ENCODE results near the gene CHST3. TPM values are rescaled to one million over a fixed set of nuclear protein-coding genes. Genes with fewer than 3 reads are reported as not detected.
"Not testable (repeated sequence)": the region's sequence is repeated elsewhere in the genome, so short reads cannot be mapped to it uniquely, and the experiment has no call there.

Gene CHST3
- total RNA-seq, 4 donors from 2014 or later, result 8.6 to 16.9 (median 14.0) TPM

- intact Hi-C loops (cut with DNase I), result no loop called here
- DNase-seq, result no peak
- Histone ChIP-seq H3K4me1 (peaks cover 35 to 87% of the 10 kb centered on the region in 2 donors), H3K9me3 (no peaks in the 10 kb centered on the region), H3K27me3 (no peaks in the 10 kb centered on the region), H3K4me3 (replicated peaks in 1 of 3) (no peak overlapping the region), H3K36me3 (no peaks in the 10 kb centered on the region), H3K27ac (no peak overlapping the region)
- WGBS, 2 donors, result 84 to 93% methylated on average over 9 of the region's 9 CpGs
- TF ChIP-seq, protein P1, sequence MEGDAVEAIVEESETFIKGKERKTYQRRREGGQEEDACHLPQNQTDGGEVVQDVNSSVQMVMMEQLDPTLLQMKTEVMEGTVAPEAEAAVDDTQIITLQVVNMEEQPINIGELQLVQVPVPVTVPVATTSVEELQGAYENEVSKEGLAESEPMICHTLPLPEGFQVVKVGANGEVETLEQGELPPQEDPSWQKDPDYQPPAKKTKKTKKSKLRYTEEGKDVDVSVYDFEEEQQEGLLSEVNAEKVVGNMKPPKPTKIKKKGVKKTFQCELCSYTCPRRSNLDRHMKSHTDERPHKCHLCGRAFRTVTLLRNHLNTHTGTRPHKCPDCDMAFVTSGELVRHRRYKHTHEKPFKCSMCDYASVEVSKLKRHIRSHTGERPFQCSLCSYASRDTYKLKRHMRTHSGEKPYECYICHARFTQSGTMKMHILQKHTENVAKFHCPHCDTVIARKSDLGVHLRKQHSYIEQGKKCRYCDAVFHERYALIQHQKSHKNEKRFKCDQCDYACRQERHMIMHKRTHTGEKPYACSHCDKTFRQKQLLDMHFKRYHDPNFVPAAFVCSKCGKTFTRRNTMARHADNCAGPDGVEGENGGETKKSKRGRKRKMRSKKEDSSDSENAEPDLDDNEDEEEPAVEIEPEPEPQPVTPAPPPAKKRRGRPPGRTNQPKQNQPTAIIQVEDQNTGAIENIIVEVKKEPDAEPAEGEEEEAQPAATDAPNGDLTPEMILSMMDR (IDR thresholded peaks at IDR 0.05), result no peak
- no peak for TF ChIP-seq POLR2A (IDR thresholded peaks at IDR 0.05)
These were observed 9.7 kb downstream of the CHST3 start for GRCh38 chr10:71973777-71974488.

- DNase-seq, result no peak
- H3K27me3 ChIP-seq, result no peaks in the 10 kb centered on the region
- H3K27ac ChIP-seq, result peak overlapping the region in 1 of 3 donors; percentile 69
- H3K4me1 ChIP-seq, result peaks cover 35 to 87% of the 10 kb centered on the region in 2 donors
- 83 to 90% methylated on average over 6 of the region's 6 CpGs for WGBS, 2 donors
- intact Hi-C loops (cut with DNase I), result no loop called here
- TF ChIP-seq POLR2A (IDR thresholded peaks at IDR 0.05), result no peak
- TF ChIP-seq, protein P1 (IDR thresholded peaks at IDR 0.05), result no peak
- no peak overlapping the region for H3K4me3 ChIP-seq (replicated peaks in 1 of 3)
- no peaks in the 10 kb centered on the region for H3K36me3 ChIP-seq
- H3K9me3 ChIP-seq, result no peaks in the 10 kb centered on the region
These were observed 10.4 kb downstream of the CHST3 start for GRCh38 chr10:71974489-71975021.

DNA sequence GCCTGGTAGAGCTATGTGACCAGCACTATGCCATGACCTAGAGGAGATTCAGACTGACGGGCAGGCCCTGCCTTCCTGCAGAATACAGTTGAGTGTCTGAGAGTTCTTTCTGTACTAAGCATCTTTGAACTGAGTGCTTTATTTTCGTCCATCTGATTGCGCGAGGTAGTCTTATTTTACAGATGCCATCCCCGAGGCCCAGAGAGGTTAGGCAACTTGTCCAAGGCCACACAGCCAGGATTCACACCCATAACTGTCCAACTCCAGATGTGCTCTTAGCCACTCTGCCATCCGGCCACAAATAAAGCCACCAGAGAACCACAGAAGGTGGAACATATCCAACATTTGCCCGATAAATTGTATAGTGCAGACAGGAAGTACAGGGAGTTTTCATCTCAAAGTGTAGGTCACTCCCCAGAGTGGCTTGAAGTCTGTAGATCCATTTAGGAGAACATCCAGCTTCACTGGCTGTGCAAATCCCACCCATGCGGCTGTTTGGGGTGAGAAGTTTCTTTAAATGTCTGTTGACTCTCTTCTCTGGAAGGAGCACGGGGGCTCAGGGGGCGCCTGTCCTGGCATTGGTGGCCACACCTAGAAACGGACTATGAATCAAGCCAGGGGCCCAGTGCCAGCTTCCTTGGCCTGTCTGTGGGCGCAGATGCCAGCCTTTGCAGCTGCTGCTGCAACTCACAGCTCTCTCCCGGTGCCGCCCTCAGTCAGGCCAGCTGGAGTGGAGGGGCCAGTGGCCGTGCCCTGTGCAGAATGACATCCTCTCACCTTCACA lies 11.1 kb downstream of the CHST3 start:
- Histone ChIP-seq H3K4me3 (replicated peaks in 1 of 3) (no peak overlapping the region), H3K4me1 (peaks cover 37 to 89% of the 10 kb centered on the region in 2 donors), H3K27ac (peak overlapping the region in 2 of 3 donors; percentile 62 to 69), H3K9me3 (no peaks in the 10 kb centered on the region), H3K27me3 (no peaks in the 10 kb centered on the region), H3K36me3 (no peaks in the 10 kb centered on the region)
- TF ChIP-seq, protein P1 (IDR thresholded peaks at IDR 0.05), result no peak
- no peak for TF ChIP-seq POLR2A (IDR thresholded peaks at IDR 0.05)
- DNase-seq, result peak; percentile 55 to 58
- WGBS, 2 donors, result 72 to 85% methylated on average over 10 to 12 of the region's 15 CpGs
- intact Hi-C loops (cut with DNase I), result no loop called here

DNA sequence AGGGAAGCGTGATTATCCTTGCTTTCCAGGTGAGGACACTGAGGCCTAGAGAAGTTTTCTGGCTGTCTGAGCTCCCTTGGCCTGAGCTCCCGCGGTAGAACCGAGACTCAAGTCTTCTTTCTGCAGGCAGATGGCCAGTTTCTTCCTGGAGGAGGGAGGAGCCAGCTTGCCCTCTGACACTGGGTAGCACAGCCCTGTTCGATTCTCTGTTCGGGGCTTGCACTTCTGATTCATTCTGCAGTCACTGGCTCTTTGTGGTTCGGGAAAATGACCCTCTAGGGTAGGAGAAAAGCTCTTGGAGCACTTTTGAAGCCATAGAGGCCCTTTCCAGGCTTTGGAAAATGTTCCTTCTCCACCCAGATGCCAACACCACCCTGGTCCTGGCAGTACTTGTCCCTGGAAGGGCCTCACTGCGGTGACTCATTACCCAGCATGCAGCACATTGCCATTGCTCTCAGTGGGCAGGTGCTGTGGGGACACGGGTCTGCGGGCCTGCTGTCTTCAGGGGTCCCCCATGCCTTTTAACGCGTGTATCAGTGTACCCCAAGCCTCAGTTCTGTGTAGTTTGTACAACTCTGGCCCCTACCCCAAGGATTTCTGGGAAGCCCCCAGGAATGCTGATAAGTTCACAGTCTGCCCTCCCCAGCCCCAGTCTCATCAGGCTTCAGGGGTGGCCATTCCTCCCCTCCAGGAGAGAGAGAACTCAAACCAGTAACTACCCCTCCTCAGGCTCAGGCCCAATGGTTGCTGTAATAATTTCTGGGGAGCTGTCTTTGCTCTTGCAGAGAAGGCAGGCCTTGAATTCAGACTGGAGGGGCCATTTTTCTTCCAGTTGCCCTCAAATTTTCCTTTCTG lies 11.9 kb downstream of the CHST3 start:
- peak; percentile 46 to 50 for DNase-seq

GRCh38 chr10:71977614-71977903 lies 13.4 kb downstream of the CHST3 start:
- H3K27me3 ChIP-seq; H3K36me3 ChIP-seq; H3K9me3 ChIP-seq; DNase-seq; intact Hi-C loops (cut with DNase I); H3K4me3 ChIP-seq (replicated peaks in 1 of 3): not testable (repeated sequence)
- Histone ChIP-seq H3K4me1 (peaks cover 45 to 88% of the 10 kb centered on the region in 2 donors), H3K27ac (peak overlapping the region in 1 of 3 donors; percentile 69)
- WGBS, 2 donors, result 100% methylated on average over 1 of the region's 1 CpG

More for the DNA sequence above, 11.9 kb downstream of the CHST3 start:
- Histone ChIP-seq H3K4me1 (peaks cover 40 to 89% of the 10 kb centered on the region in 2 donors), H3K4me3 (replicated peaks in 1 of 3) (no peak overlapping the region), H3K36me3 (no peaks in the 10 kb centered on the region), H3K27ac (peak overlapping the region; percentile 7 to 69 (median 62)), H3K27me3 (no peaks in the 10 kb centered on the region), H3K9me3 (no peaks in the 10 kb centered on the region)
- intact Hi-C loops (cut with DNase I), result no loop called here
- TF ChIP-seq, protein P1 (IDR thresholded peaks at IDR 0.05), result no peak
- TF ChIP-seq POLR2A (IDR thresholded peaks at IDR 0.05), result no peak
- 55 to 68% methylated on average over 10 of the region's 12 CpGs for WGBS, 2 donors
